Measurements from ENCODE around the gene PPIF. TPM values are rescaled to one million over a fixed set of nuclear protein-coding genes. Genes with fewer than 3 reads are reported as not detected.
A peak's percentile ranks its signal among the peaks of the same experiment; 100 is the strongest.
"Not testable (repeated sequence)": the region's sequence is repeated elsewhere in the genome, so short reads cannot be mapped to it uniquely, and the experiment has no call there.

The PPIF gene
- total RNA-seq, 1 experiment from 2014 or later, result 160 TPM

GRCh38 chr10:79331709-79332108 lies 15.6 kb upstream of the PPIF start:
- Histone ChIP-seq H3K9me3 (ENCODE audit: low read depth, low read length, poor library complexity, severe bottlenecking) (no peaks in the 10 kb centered on the region), H3K27me3 (replicated peaks; ENCODE audit: insufficient read depth, low read depth, low read length, poor library complexity) (no peaks in the 10 kb centered on the region), H3K27ac (ENCODE audit: low read depth, low read length, poor library complexity, severe bottlenecking) (no peak overlapping the region), H3K36me3 (ENCODE audit: insufficient read depth, low read length, poor library complexity, severe bottlenecking) (no peaks in the 10 kb centered on the region), H3K4me3 (ENCODE audit: low read depth, low read length, poor library complexity, severe bottlenecking) (no peak overlapping the region), H3K4me1 (ENCODE audit: insufficient read depth, low read length, poor library complexity, severe bottlenecking) (no peaks in the 10 kb centered on the region)
- BruUV-seq (replicated peaks), result no TSS peak
- DNase-seq (ENCODE audit: low spot score), result peak; percentile 71
- TF ChIP-seq CTCF (conservative IDR thresholded peaks at IDR 0.05; ENCODE audit: low read depth, low read length) (no peak), EZH2 (IDR thresholded peaks at IDR 0.05; ENCODE audit: borderline replicate concordance, low read depth, low read length, poor library complexity, severe bottlenecking) (no peak)
- intact Hi-C loops (cut with micrococcal nuclease; ENCODE audit: unreplicated experiment), result no loop called here
- ChIA-PET CTCF (interaction anchor here (0.5 kb wide), 1 partner anchor 19 kb away, joined by 7 read pairs; no protein-coding TSS in a partner anchor), POLR2A (ENCODE audit: low non-redundant PET) (no interaction called here)

DNA sequence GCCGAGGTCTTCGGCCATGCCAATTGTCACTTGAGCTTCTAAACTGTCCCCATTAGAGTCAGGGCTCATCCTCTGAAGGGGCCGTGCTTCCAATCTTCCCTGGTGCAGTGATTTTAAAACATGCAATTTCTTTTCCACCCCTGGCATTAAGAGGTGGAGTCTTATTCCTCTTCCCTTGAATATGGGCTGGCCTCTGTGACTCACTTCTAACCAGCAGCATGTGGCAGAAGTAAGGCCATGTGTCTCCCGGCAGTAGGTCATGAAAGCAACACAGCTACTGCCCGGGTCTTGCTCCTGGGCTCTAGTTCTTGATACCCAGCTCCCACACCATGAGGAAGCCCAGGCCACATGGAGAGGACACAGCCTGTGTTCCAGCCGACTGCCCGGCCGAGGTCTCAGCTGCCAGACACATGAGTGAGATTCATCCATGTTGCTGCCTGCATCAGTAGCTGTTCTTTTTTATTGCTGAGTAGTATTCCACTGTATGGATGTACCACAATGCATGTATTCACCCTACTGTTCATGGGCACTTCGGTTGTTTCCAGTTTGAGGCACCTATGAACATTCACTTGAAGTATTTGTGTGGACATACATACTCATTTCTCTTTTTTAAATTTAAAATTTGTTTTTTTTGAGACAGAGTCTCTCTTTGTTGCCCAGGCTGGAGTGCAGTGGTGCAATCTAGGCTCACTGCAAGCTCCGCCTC lies 14.5 kb upstream of the PPIF start:
- H3K9me3 ChIP-seq (ENCODE audit: low read depth, low read length, poor library complexity, severe bottlenecking); H3K4me1 ChIP-seq (ENCODE audit: insufficient read depth, low read length, poor library complexity, severe bottlenecking); DNase-seq (ENCODE audit: low spot score); intact Hi-C loops (cut with micrococcal nuclease; ENCODE audit: unreplicated experiment); POLR2A ChIA-PET (ENCODE audit: low non-redundant PET); H3K36me3 ChIP-seq (ENCODE audit: insufficient read depth, low read length, poor library complexity, severe bottlenecking); H3K27ac ChIP-seq (ENCODE audit: low read depth, low read length, poor library complexity, severe bottlenecking); H3K4me3 ChIP-seq (ENCODE audit: low read depth, low read length, poor library complexity, severe bottlenecking); H3K27me3 ChIP-seq (replicated peaks; ENCODE audit: insufficient read depth, low read depth, low read length, poor library complexity); CTCF ChIA-PET; BruUV-seq (replicated peaks): not testable (repeated sequence)

GRCh38 chr10:79333513-79333912 lies 13.8 kb upstream of the PPIF start:
- TF ChIP-seq CTCF (conservative IDR thresholded peaks at IDR 0.05; ENCODE audit: low read depth, low read length), result no peak
- no peak for TF ChIP-seq EZH2 (IDR thresholded peaks at IDR 0.05; ENCODE audit: borderline replicate concordance, low read depth, low read length, poor library complexity, severe bottlenecking)
- H3K27me3 ChIP-seq (replicated peaks; ENCODE audit: insufficient read depth, low read depth, low read length, poor library complexity), result no peaks in the 10 kb centered on the region
- POLR2A ChIA-PET (ENCODE audit: low non-redundant PET), result no interaction called here
- no peaks in the 10 kb centered on the region for H3K36me3 ChIP-seq (ENCODE audit: insufficient read depth, low read length, poor library complexity, severe bottlenecking)
- no peak for DNase-seq (ENCODE audit: low spot score)
- CTCF ChIA-PET, result no interaction called here
- H3K4me3 ChIP-seq (ENCODE audit: low read depth, low read length, poor library complexity, severe bottlenecking), result no peak overlapping the region
- intact Hi-C loops (cut with micrococcal nuclease; ENCODE audit: unreplicated experiment), result no loop called here
- H3K27ac ChIP-seq (ENCODE audit: low read depth, low read length, poor library complexity, severe bottlenecking), result no peak overlapping the region
- no peaks in the 10 kb centered on the region for H3K4me1 ChIP-seq (ENCODE audit: insufficient read depth, low read length, poor library complexity, severe bottlenecking)
- no peaks in the 10 kb centered on the region for H3K9me3 ChIP-seq (ENCODE audit: low read depth, low read length, poor library complexity, severe bottlenecking)
- no TSS peak for BruUV-seq (replicated peaks)

GRCh38 chr10:79334573-79334972 lies 12.7 kb upstream of the PPIF start:
- POLR2A ChIA-PET (ENCODE audit: low non-redundant PET), result no interaction called here
- intact Hi-C loops (cut with micrococcal nuclease; ENCODE audit: unreplicated experiment), result no loop called here
- BruUV-seq (replicated peaks), result no TSS peak
- CTCF ChIA-PET, result no interaction called here
- H3K27me3 ChIP-seq (replicated peaks; ENCODE audit: insufficient read depth, low read depth, low read length, poor library complexity), result no peaks in the 10 kb centered on the region
- TF ChIP-seq CTCF (conservative IDR thresholded peaks at IDR 0.05; ENCODE audit: low read depth, low read length) (no peak), EZH2 (IDR thresholded peaks at IDR 0.05; ENCODE audit: borderline replicate concordance, low read depth, low read length, poor library complexity, severe bottlenecking) (no peak)
- no peak overlapping the region for H3K27ac ChIP-seq (ENCODE audit: low read depth, low read length, poor library complexity, severe bottlenecking)
- no peaks in the 10 kb centered on the region for H3K9me3 ChIP-seq (ENCODE audit: low read depth, low read length, poor library complexity, severe bottlenecking)
- no peaks in the 10 kb centered on the region for H3K36me3 ChIP-seq (ENCODE audit: insufficient read depth, low read length, poor library complexity, severe bottlenecking)
- H3K4me3 ChIP-seq (ENCODE audit: low read depth, low read length, poor library complexity, severe bottlenecking), result no peak overlapping the region
- no peak for DNase-seq (ENCODE audit: low spot score)
- no peaks in the 10 kb centered on the region for H3K4me1 ChIP-seq (ENCODE audit: insufficient read depth, low read length, poor library complexity, severe bottlenecking)

Measured in A673 (cell line).